Endothelial cell of umbilical vein (primary cell): ENCODE data around the gene SPAG4. TPM values are rescaled to one million over a fixed set of nuclear protein-coding genes. Genes with fewer than 3 reads are reported as not detected.

ENCODE experiments used
- BruUV-seq: library from RNA; stranded (reverse); fragments of 400-500 nt; replicated peaks from 2 replicates; lab custom pipeline; 2021; lab: Mats Ljungman, UMichigan
- CTCF ChIA-PET: fragments of 300-600, 350-600 bp; sonication (Branson Sonifier 250); formaldehyde crosslinking; loops from one replicate; lab custom pipeline; 2021; ENCODE audit warnings: antibody characterized with exemption, inconsistent platforms; lab: Charles Lee
- POLR2A ChIA-PET: fragments of 300-600, 350-600 bp; sonication (Branson Sonifier 250); formaldehyde crosslinking; loops from one replicate; lab custom pipeline; 2021; ENCODE audit warnings: antibody characterized with exemption, inconsistent platforms; lab: Charles Lee
- DNase-seq: peaks from one replicate; pipeline ENCODE4 v3.0.0-alpha.2; 2011; ENCODE audit warnings: low read depth, low spot score
- FAIRE-seq: peaks from 2 replicates; lab custom pipeline; 2011; peaks lifted over from hg19 to GRCh38; lab: Jason Lieb, UNC
- H2AFZ ChIP-seq: 2 replicates; pipeline ENCODE4 v1.6.0; 2012; ENCODE audit warnings: low read depth, low read length, control low read depth, inconsistent platforms
- H3K27ac ChIP-seq: 2 replicates; pipeline ENCODE4 v1.5.1; 2011; ENCODE audit warnings: low read depth, mild to moderate bottlenecking, control low read depth, low read length, moderate library complexity; ENCODE audit not compliant: insufficient read depth
- H3K27me3 ChIP-seq, 2 experiments: 2 replicates each; pipeline versions ENCODE4 v1.6.0 to v1.6.1; 2011; ENCODE audit warnings: low read length in 2 of 2, mixed read lengths in 1 of 2; ENCODE audit not compliant: control insufficient read depth in 2 of 2, insufficient read depth in 2 of 2
- H3K36me3 ChIP-seq, 2 experiments: 2 replicates in 1 of 2; 3 replicates in 1 of 2; pipeline ENCODE4 v1.5.1; 2011; ENCODE audit warnings: low read length in 2 of 2, mild to moderate bottlenecking in 1 of 2, moderate library complexity in 1 of 2; ENCODE audit not compliant: control insufficient read depth in 2 of 2, insufficient read depth in 2 of 2; ENCODE audit errors: extremely low read depth in 1 of 2
- H3K4me1 ChIP-seq: 3 replicates; pipeline ENCODE4 v1.5.1; 2011; ENCODE audit warnings: mild to moderate bottlenecking, low read length; ENCODE audit not compliant: control insufficient read depth, insufficient read depth; ENCODE audit errors: extremely low read depth
- H3K4me2 ChIP-seq: 2 replicates; pipeline ENCODE4 v1.6.1; 2011; ENCODE audit warnings: low read length, control low read depth, mixed read lengths; ENCODE audit not compliant: insufficient read depth
- H3K4me3 ChIP-seq, 3 experiments: fragments of 200-600 bp in 1 of 3; sonication (generic), shearing (Covaris generic) in 1 of 3; replicated peaks in 1 of 3; 2 replicates each; pipeline ENCODE4 v1.5.1; 2011 to 2016; ENCODE audit warnings: control low read depth in 3 of 3, low read length in 3 of 3, mild to moderate bottlenecking in 2 of 3, inconsistent platforms in 1 of 3, low read depth in 1 of 3, moderate library complexity in 1 of 3; ENCODE audit not compliant: insufficient read depth in 1 of 3
- H3K79me2 ChIP-seq: 2 replicates; pipeline ENCODE4 v1.6.0; 2012; ENCODE audit warnings: low read length, inconsistent platforms; ENCODE audit not compliant: control insufficient read depth, insufficient read depth
- H3K9ac ChIP-seq: replicated peaks from 2 replicates; pipeline ENCODE3; 2011; ENCODE audit warnings: low read length, control low read depth; ENCODE audit not compliant: insufficient read depth; ENCODE audit errors: extremely low read depth
- H3K9me1 ChIP-seq: replicated peaks from 3 replicates; pipeline ENCODE4 v1.6.0; 2011; ENCODE audit warnings: mild to moderate bottlenecking, low read length; ENCODE audit not compliant: control insufficient read depth, insufficient read depth; ENCODE audit errors: extremely low read depth
- H3K9me3 ChIP-seq: replicated peaks from 2 replicates; pipeline ENCODE4 v1.5.1; 2012; ENCODE audit warnings: low read length, inconsistent platforms; ENCODE audit not compliant: control insufficient read depth, insufficient read depth
- H4K20me1 ChIP-seq: replicated peaks from 2 replicates; pipeline ENCODE3; 2011; ENCODE audit warnings: mild to moderate bottlenecking, low read length; ENCODE audit not compliant: control insufficient read depth, insufficient read depth; ENCODE audit errors: extremely low read depth
- CTCF ChIP-seq, 2 donors: IDR thresholded peaks; 1 replicate in 1 of 2; 2 replicates in 1 of 2; pipeline ENCODE4 v1.5.1; 2011; ENCODE audit warnings: low read length in 2 of 2, mild to moderate bottlenecking in 2 of 2, moderate library complexity in 2 of 2, control low read depth in 1 of 2, inconsistent platforms in 1 of 2, low read depth in 1 of 2; ENCODE audit not compliant: insufficient read depth in 1 of 2; ENCODE audit errors: extremely low read depth in 1 of 2
- EZH2 ChIP-seq: IDR thresholded peaks from 2 replicates; pipeline ENCODE4 v1.6.1; 2012; ENCODE audit warnings: borderline replicate concordance, low read depth, mild to moderate bottlenecking, moderate library complexity, low read length, inconsistent platforms; ENCODE audit not compliant: severe bottlenecking
- FOS ChIP-seq: IDR thresholded peaks from 2 replicates; pipeline ENCODE4 v1.6.1; 2011; ENCODE audit warnings: mild to moderate bottlenecking, low read length, moderate library complexity, borderline replicate concordance; ENCODE audit not compliant: insufficient read depth
- GATA2 ChIP-seq: IDR thresholded peaks from 2 replicates; pipeline ENCODE4 v1.7.0; 2011; ENCODE audit warnings: low read depth, mild to moderate bottlenecking, moderate library complexity, mixed read lengths, low read length; ENCODE audit not compliant: insufficient read length, insufficient read depth
- JUN ChIP-seq: IDR thresholded peaks from 2 replicates; pipeline ENCODE4 v1.6.1; 2011; ENCODE audit warnings: borderline replicate concordance, low read depth; ENCODE audit not compliant: insufficient read length, insufficient read depth
- MAX ChIP-seq: IDR thresholded peaks from 2 replicates; pipeline ENCODE4 v1.6.1; 2011; ENCODE audit not compliant: insufficient read depth, insufficient read length
- POLR2A ChIP-seq: IDR thresholded peaks from 2 replicates; pipeline ENCODE4 v1.6.1; 2012; ENCODE audit warnings: low read depth, mild to moderate bottlenecking, control low read depth, low read length
- POLR2AphosphoS5 ChIP-seq: IDR thresholded peaks from 2 replicates; pipeline ENCODE4 v1.6.1; 2012; ENCODE audit warnings: low read depth, mild to moderate bottlenecking, control low read depth, low read length, moderate library complexity; ENCODE audit not compliant: insufficient read depth
- dilution Hi-C: fragments of 300-500 bp; cut with MboI; formaldehyde crosslinking; loops from one replicate; pipeline ENCODE4 v1.15.0; 2019; ENCODE audit warnings: low sequenced_read_pairs; ENCODE audit not compliant: extremely low pct_ligation_motif_present
- intact Hi-C: fragments of 100-400 bp; cut with micrococcal nuclease; formaldehyde crosslinking; loops from one replicate; pipeline ENCODE4 v1.10.0; 2022
- polyA plus RNA-seq, 4 experiments: library from polyadenylated mRNA; depleted of rRNA in 3 of 4; stranded (reverse) in 3 of 4; unstranded in 1 of 4; fragments of >200 nt; gene quantifications; 2 replicates each; pipeline versions ENCODE4 v1.2.1 to v1.2.3, GENCODE V29; 2011 to 2012; ENCODE audit warnings: missing spikeins in 1 of 4
- total RNA-seq: library from RNA; stranded (reverse); gene quantifications from 2 replicates; pipeline ENCODE4 v1.2.3, GENCODE V29; 2021

SPAG4 gene
- total and polyA plus RNA-seq, 2 donors (not counting 3 experiments of a cell fraction or from before 2014, with no cell fraction given), result 3.7 to 9.5 TPM

DNA sequence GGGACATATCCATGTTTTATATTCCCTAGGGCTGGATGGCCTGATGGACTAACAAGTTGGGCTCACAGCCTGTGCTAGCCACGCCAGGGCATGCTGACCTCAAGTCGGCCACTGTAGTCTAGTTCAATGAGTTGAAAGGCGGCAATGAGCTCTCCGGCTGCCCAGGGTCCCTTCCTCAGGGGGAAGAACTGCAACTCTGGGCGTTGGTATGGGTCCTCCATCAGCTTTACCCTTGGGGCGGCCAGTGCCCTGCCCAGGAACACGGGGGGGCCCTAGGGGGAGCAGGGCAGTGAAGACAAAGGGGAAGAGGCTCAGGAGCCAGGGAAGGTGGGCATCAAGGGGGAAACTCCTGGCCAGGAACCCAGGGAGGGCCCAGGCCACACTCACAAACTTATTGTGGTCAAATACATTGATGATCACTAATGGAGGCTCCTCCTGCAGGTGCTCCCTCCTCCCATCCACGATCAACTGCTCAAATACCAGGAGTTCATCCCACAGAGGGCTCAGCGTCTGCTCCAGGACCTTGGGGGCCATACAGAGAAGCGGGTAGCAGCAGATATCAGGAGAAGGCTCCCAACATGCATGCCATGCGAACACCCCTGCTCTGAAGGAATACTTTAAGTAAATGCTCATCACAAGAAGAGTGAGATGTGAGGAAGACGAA is 32.8 kb upstream of the SPAG4 start:
- ChIA-PET CTCF (interaction anchor here (1.2 kb wide), 2 partner anchors 12 to 14 kb away, joined by 3 to 4 read pairs; no protein-coding TSS in a partner anchor), POLR2A (no interaction called here)
- no peak for TF ChIP-seq CTCF (IDR thresholded peaks at IDR 0.05; ENCODE audit: extremely low read depth in 1 of 2, insufficient read depth in 1 of 2, low read depth in 1 of 2, low read length in 2 of 2)
- no peak for TF ChIP-seq POLR2AphosphoS5
- TF ChIP-seq GATA2, result no peak
- TF ChIP-seq EZH2, result no peak
- TF ChIP-seq POLR2A, result no peak
- TF ChIP-seq MAX, result no peak
- TF ChIP-seq FOS, result no peak
- no peak for TF ChIP-seq JUN
- Histone ChIP-seq H3K27ac (no peak overlapping the region), H3K9me3 (no peaks in the 10 kb centered on the region), H3K36me3 (no peaks in the 10 kb centered on the region), H3K9me1 (no peaks in the 10 kb centered on the region), H3K4me1 (no peaks in the 10 kb centered on the region), H3K79me2 (no peaks in the 10 kb centered on the region), H3K4me2 (no peak overlapping the region), H2AFZ (no peak overlapping the region), H3K4me3 (no peak overlapping the region), H3K9ac (no peak overlapping the region), H3K27me3 (no peaks in the 10 kb centered on the region), H4K20me1 (no peaks in the 10 kb centered on the region)
- FAIRE-seq (no peak), DNase-seq (no peak)
- intact Hi-C loops (no loop called here), dilution Hi-C loops (no loop called here)
- no TSS peak for BruUV-seq
